Measurements from ENCODE around the gene ARHGAP42. TPM values are rescaled to one million over a fixed set of nuclear protein-coding genes. Genes with fewer than 3 reads are reported as not detected.

Gene ARHGAP42
- total and polyA plus RNA-seq, 10 donors, result 3.5 to 31.0 (median 19.6) TPM

- TF ChIP-seq CTCF (IDR thresholded peaks at IDR 0.05 in 8 of 11, conservative IDR thresholded peaks at IDR 0.05 in 3 of 11) (no peak), POLR2AphosphoS5 (IDR thresholded peaks at IDR 0.05) (no peak), POLR2A (IDR thresholded peaks at IDR 0.05) (no peak)
- peaks cover 0 to 20% (median 9%) of the 10 kb centered on the region in 6 donors for H3K4me1 ChIP-seq
- no peaks in the 10 kb centered on the region for H3K27me3 ChIP-seq (replicated peaks in 1 of 7)
- H3K27ac ChIP-seq, result no peak overlapping the region
- H3K9me3 ChIP-seq, result no peaks in the 10 kb centered on the region
- no peaks in the 10 kb centered on the region for H3K36me3 ChIP-seq
- intact Hi-C loops (cut with DNase I; ENCODE audit: low total_unique reads), result no loop called here
- WGBS, 5 donors, result 72 to 93% (median 84%) methylated on average over 3 of the region's 3 CpGs
- no peak for DNase-seq
- no peak overlapping the region for H3K4me3 ChIP-seq
Observed at GRCh38 chr11:100711984-100712383, 24.9 kb downstream of the ARHGAP42 start.

GRCh38 chr11:100712583-100712982, 25.5 kb downstream of the ARHGAP42 start:
- intact Hi-C loops (cut with DNase I; ENCODE audit: low total_unique reads), result no loop called here
- peaks cover 0 to 20% (median 9%) of the 10 kb centered on the region in 6 donors for H3K4me1 ChIP-seq
- 69 to 92% (median 81%) methylated on average over 3 of the region's 3 CpGs for WGBS, 5 donors
- no peaks in the 10 kb centered on the region for H3K27me3 ChIP-seq (replicated peaks in 1 of 7)
- H3K4me3 ChIP-seq, result no peak overlapping the region
- no peaks in the 10 kb centered on the region for H3K36me3 ChIP-seq
- H3K9me3 ChIP-seq, result no peaks in the 10 kb centered on the region
- no peak overlapping the region for H3K27ac ChIP-seq
- TF ChIP-seq POLR2AphosphoS5 (IDR thresholded peaks at IDR 0.05) (no peak), CTCF (IDR thresholded peaks at IDR 0.05 in 8 of 11, conservative IDR thresholded peaks at IDR 0.05 in 3 of 11) (no peak), POLR2A (IDR thresholded peaks at IDR 0.05) (no peak)
- no peak for DNase-seq

GRCh38 chr11:100715165-100715761, 28.2 kb downstream of the ARHGAP42 start:
- 78 to 87% (median 81%) methylated on average over 3 of the region's 3 CpGs for WGBS, 5 donors
- H3K4me1 ChIP-seq, result peaks cover 5 to 32% (median 17%) of the 10 kb centered on the region in 6 donors
- H3K9me3 ChIP-seq, result no peaks in the 10 kb centered on the region
- peak overlapping the region in 7 of 8 donors; percentile 20 to 65 (median 45) for H3K27ac ChIP-seq
- intact Hi-C loops (cut with DNase I; ENCODE audit: low total_unique reads), result no loop called here
- peak overlapping the region in 1 of 8 donors; percentile 21 for H3K4me3 ChIP-seq
- TF ChIP-seq POLR2A (IDR thresholded peaks at IDR 0.05) (no peak), CTCF (IDR thresholded peaks at IDR 0.05 in 8 of 11, conservative IDR thresholded peaks at IDR 0.05 in 3 of 11) (no peak), POLR2AphosphoS5 (IDR thresholded peaks at IDR 0.05) (no peak)
- no peaks in the 10 kb centered on the region for H3K36me3 ChIP-seq
- H3K27me3 ChIP-seq (replicated peaks in 1 of 7), result no peaks in the 10 kb centered on the region
- no peak for DNase-seq

- H3K4me1 ChIP-seq, result peaks cover 5 to 32% (median 17%) of the 10 kb centered on the region in 6 donors
- H3K4me3 ChIP-seq, result no peak overlapping the region
- 46 to 67% (median 57%) methylated on average over 3 of the region's 3 CpGs for WGBS, 5 donors
- peak overlapping the region in 1 of 8 donors; percentile 65 for H3K27ac ChIP-seq
- intact Hi-C loops (cut with DNase I; ENCODE audit: low total_unique reads), result no loop called here
- no peak for DNase-seq
- no peaks in the 10 kb centered on the region for H3K27me3 ChIP-seq (replicated peaks in 1 of 7)
- TF ChIP-seq CTCF (IDR thresholded peaks at IDR 0.05 in 8 of 11, conservative IDR thresholded peaks at IDR 0.05 in 3 of 11) (no peak), POLR2AphosphoS5 (IDR thresholded peaks at IDR 0.05) (no peak), POLR2A (IDR thresholded peaks at IDR 0.05) (no peak)
- no peaks in the 10 kb centered on the region for H3K9me3 ChIP-seq
- H3K36me3 ChIP-seq, result no peaks in the 10 kb centered on the region
Observed at GRCh38 chr11:100716838-100717237, 29.8 kb downstream of the ARHGAP42 start.

All from spleen (tissue), 11 donors.